HAP-1 (cell line): ENCODE results near the gene OPALIN.
A peak's percentile ranks its signal among the peaks of the same experiment; 100 is the strongest.

ENCODE experiments used
- DNase-seq, 2 experiments: peaks; one replicate each; pipeline ENCODE4 v3.0.0-alpha.2; 2016 to 2020; ENCODE audit warnings: low spot score in 2 of 2
- H3K27me3 ChIP-seq: fragments of 250-450 bp; sonication (Bioruptor Pico); 2 replicates; pipeline ENCODE4 v1.5.1; 2020; ENCODE audit warnings: low read depth, mild to moderate bottlenecking, moderate library complexity
- H3K36me3 ChIP-seq: fragments of 250-450 bp; sonication (Bioruptor Pico); replicated peaks from 2 replicates; pipeline ENCODE4 v1.5.1; 2020; ENCODE audit warnings: mild to moderate bottlenecking
- H3K4me1 ChIP-seq: fragments of 250-450 bp; sonication (Bioruptor Pico); 2 replicates; pipeline ENCODE4 v1.5.1; 2020; ENCODE audit warnings: mild to moderate bottlenecking
- H3K4me3 ChIP-seq: fragments of 250-450 bp; sonication (Bioruptor Pico); 2 replicates; pipeline ENCODE4 v1.5.1; 2020; ENCODE audit warnings: mild to moderate bottlenecking, moderate library complexity
- H3K9me3 ChIP-seq: fragments of 250-450 bp; sonication (Bioruptor Pico); 2 replicates; pipeline ENCODE4 v1.5.1; 2020; ENCODE audit warnings: mild to moderate bottlenecking, moderate library complexity
- in situ Hi-C: fragments of 300-500 bp; cut with MboI; formaldehyde crosslinking; loops from 3 replicates; pipeline ENCODE4 v1.14.3; 2020; ENCODE audit warnings: low sequenced_read_pairs, inconsistent platforms, mixed read lengths

The OPALIN gene

DNA sequence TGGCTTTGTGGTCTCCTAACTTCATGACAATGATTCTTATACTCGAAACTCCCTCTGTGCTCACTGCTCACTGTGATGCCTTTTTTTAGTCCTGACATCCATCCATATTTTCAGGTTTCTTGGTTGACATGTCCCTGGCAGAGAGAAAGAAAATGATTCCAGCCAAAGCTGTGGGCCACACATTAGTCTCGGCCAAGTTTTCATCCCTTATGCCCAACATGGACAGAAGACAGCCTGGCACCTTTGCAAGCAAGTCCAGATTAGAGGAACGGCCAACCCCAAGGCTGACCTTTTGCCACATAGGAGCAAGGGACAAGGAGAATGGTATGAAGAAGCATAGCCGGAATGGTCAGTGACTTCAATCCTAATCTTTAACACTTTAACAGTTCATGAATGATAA is 8.7 kb upstream of the OPALIN start:
- Histone ChIP-seq H3K36me3 (no peaks in the 10 kb centered on the region), H3K4me3 (no peak overlapping the region), H3K9me3 (no peaks in the 10 kb centered on the region), H3K27me3 (no peaks in the 10 kb centered on the region), H3K4me1 (no peaks in the 10 kb centered on the region)
- no peak for DNase-seq
- in situ Hi-C loops, result no loop called here

DNA sequence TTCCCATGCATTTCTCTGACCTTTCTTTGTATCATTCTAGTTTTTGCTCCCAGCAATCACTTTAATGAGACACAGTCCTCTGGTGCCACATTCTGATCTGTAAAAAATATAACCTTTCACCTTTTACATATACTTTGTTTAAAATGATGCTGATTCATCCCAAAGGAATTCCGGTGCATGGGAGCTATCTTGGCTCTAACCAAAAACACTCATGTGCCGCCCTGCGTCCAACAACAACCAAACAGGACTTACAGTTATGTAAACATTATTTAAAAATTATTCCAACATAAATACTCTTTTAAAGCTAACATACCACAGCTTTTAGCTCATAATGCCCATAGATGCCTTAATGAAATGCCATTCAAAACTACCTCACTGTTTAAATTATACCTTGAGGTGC is 7.7 kb upstream of the OPALIN start:
- Histone ChIP-seq H3K4me3 (no peak overlapping the region), H3K36me3 (no peaks in the 10 kb centered on the region), H3K9me3 (no peaks in the 10 kb centered on the region), H3K27me3 (no peaks in the 10 kb centered on the region), H3K4me1 (no peaks in the 10 kb centered on the region)
- in situ Hi-C loops, result no loop called here
- no peak for DNase-seq

DNA sequence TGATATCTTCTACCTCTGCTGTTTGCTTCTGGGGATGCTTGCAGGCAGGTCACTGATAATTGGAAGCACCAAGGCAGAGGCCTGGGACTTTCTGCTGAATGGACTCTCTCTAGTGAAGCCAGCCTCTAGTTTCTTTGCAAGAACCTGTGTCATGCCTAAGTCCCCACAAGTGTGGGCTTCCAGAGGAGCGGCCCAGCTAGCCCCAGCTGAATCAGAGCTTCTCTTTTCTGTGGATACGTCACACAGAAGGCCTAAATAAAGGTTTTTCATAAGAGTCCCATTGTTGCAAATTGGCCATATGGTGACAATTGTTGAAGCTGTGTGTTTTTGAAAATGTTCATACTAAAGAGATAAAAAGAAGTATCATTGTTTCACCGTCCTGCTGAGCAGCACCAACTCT is 6.8 kb upstream of the OPALIN start:
- Histone ChIP-seq H3K27me3 (peaks cover 3% of the 10 kb centered on the region; the same call in 1 of the 2 replicates), H3K9me3 (no peaks in the 10 kb centered on the region), H3K4me3 (no peak overlapping the region), H3K4me1 (no peaks in the 10 kb centered on the region), H3K36me3 (no peaks in the 10 kb centered on the region)
- DNase-seq, result no peak
- in situ Hi-C loops, result no loop called here

DNA sequence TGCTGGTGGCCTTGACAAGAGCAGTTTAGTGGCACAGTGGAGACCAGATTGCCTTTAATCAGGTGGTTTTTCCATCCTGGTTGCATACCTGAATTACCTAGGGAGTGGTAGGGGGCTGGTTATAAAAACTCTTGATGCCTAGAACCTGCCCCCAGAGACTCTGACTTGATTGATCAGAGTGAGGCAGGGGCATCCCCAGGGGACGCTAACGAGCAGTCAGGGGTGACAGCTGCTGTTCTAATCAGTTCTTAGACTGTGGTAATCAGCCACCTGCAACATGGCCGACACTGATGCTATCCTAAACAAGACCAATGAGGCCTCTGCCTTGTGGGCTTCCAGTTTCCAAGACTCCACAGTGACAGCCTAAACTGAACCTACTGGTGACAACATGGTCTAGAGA is 2.0 kb upstream of the OPALIN start:
- H3K27me3 ChIP-seq, result peaks cover 10% of the 10 kb centered on the region
- in situ Hi-C loops, result no loop called here
- DNase-seq, result no peak

DNA sequence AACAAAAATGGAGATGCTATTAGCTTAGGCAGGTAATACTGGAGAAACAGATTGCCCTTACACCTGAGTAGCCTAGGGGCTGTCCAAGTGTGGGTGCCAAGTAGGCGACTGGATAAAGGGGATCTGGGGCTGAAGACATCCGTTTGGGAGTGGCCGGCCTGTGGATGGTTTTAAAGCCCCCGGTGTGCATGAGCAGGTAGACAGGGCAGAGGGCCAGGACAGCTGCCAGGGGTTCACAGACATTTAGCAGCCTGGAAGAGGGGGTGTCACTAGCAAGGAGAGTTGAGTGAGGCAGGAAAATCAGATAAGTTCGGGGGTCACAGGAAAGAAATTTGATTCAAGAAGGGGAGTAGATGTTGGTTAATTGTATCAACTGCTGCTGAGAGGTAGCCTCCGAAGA is 1.5 kb upstream of the OPALIN start:
- no peaks in the 10 kb centered on the region for H3K9me3 ChIP-seq
- no peak overlapping the region for H3K4me3 ChIP-seq
- in situ Hi-C loops, result no loop called here
- no peak for DNase-seq
- H3K36me3 ChIP-seq, result no peaks in the 10 kb centered on the region
- peaks cover 10% of the 10 kb centered on the region for H3K27me3 ChIP-seq
- no peaks in the 10 kb centered on the region for H3K4me1 ChIP-seq

More for the DNA sequence above, 2.0 kb upstream of the OPALIN start:
- Histone ChIP-seq H3K4me1 (no peaks in the 10 kb centered on the region), H3K4me3 (no peak overlapping the region), H3K9me3 (no peaks in the 10 kb centered on the region), H3K36me3 (no peaks in the 10 kb centered on the region)

DNA sequence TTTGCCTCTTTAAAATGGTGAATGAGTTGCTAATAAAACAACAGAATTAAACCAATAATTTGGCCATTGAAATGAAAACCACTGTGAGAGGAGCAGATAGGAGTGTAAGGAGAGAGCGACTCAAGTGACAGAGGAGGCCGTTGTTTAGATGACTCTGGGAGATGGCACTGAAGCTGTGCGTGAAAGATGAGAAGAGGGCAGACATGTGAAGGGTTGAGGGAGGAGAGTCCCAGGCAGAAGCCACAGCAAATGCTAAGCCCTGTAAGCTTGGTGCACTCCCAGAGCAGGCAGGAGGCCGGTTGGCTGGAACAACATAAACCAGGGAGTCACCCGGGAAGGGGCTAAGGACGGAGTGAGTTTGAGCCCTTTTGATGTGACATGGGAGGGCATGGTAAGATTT is 814 bp upstream of the OPALIN start:
- Histone ChIP-seq H3K9me3 (no peaks in the 10 kb centered on the region), H3K27me3 (peaks cover 10% of the 10 kb centered on the region), H3K4me1 (no peaks in the 10 kb centered on the region), H3K36me3 (no peaks in the 10 kb centered on the region), H3K4me3 (no peak overlapping the region)
- no peak for DNase-seq
- in situ Hi-C loops, result no loop called here

DNA sequence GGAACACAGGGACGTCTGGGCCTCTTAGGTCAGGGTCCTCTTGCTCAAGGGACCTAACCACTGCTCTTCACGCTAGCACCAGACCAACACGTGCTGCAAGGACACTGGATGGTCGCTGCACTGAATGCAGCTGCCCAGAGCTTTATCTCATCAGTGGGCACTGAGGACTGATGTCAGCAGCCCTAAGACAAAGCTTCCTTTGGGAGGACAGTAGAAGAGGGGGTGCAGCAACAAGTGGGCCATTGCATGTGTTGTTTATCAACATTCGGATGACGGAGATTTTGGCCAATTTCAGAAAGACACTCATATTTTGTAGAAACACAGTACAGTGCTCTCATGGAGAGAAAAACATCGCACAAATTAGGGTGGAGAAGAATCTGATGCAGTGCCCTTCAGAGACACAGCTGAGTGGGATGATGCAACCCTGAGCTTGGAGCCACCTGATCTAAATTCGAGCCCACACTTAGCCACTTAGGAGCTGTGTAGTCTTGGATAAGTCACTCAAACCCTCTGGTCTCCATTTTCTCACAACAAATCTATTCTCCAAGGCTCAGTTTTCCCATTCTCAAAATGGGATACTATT is 1.7 kb downstream of the OPALIN start:
- no peaks in the 10 kb centered on the region for H3K36me3 ChIP-seq
- H3K4me3 ChIP-seq, result no peak overlapping the region
- DNase-seq, result no peak
- no peaks in the 10 kb centered on the region for H3K4me1 ChIP-seq
- peaks cover 10% of the 10 kb centered on the region for H3K27me3 ChIP-seq
- no peaks in the 10 kb centered on the region for H3K9me3 ChIP-seq
- in situ Hi-C loops, result no loop called here

DNA sequence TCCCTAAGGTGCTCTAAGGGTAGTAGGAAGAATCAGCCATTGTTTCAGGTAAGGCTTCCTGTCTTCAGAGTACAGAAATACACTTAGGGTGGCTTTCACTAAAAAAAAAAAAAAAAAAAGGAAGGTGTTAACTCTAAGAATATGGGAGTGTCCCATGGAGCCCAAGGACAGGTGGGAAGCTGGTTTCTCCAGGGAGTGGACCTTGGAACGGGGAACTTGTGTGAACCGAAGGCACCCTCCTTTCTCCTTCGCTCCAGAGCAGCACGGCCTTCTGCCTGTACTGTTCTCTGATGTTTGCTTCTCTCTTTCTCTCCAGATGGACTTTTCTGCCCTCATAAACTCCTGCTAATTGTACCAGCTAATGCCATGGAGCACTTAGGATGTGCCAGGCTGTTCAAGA is 6.2 kb downstream of the OPALIN start:
- H3K4me1 ChIP-seq, result no peaks in the 10 kb centered on the region
- in situ Hi-C loops, result no loop called here
- no peak for DNase-seq
- H3K4me3 ChIP-seq, result no peak overlapping the region
- peaks cover 7% of the 10 kb centered on the region for H3K27me3 ChIP-seq
- no peaks in the 10 kb centered on the region for H3K36me3 ChIP-seq
- H3K9me3 ChIP-seq, result no peaks in the 10 kb centered on the region

DNA sequence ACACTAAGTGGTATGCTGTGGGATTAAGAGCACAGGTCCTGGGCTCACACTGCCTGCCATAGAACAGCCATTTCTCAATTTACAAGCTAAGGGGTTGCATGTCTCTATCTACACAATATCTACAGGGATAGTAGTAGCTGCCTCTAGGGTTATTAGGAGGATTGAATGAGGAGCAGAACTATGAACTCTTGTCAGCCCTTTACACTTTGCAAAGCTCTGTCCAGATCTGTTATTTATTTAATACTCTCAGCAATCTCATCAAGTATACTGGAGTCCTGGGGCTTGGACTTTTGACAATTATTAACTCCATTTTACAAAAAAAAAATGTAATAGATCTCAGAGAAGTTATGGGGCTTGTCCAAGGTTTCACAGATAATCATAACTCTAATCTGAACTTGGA is 6.8 kb downstream of the OPALIN start:
- Histone ChIP-seq H3K9me3 (no peaks in the 10 kb centered on the region), H3K4me3 (no peak overlapping the region), H3K27me3 (peaks cover 7% of the 10 kb centered on the region; the same call in 1 of the 2 replicates), H3K4me1 (no peaks in the 10 kb centered on the region), H3K36me3 (no peaks in the 10 kb centered on the region)
- no peak for DNase-seq
- in situ Hi-C loops, result no loop called here

DNA sequence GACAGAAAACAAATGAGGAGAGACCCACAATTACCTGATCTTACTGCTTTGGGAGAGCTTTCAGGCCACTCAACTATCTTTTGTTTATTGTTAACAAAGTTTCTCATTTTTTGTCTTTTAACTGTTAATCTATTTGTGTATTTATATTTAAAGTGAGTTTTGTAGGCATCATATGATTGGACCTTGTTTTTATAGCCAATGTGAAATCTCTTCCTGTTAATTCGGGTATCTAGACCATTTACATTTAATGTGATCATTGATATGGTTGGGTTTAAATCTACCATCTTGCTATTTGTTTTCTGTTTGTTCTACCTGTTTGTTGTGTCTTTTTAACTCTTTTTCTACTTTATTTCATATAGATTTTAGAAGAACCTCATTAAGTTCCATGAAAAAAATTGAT is 12.5 kb downstream of the OPALIN start:
- Histone ChIP-seq H3K36me3 (no peaks in the 10 kb centered on the region), H3K27me3 (0 out of 2 replicates have a peak, but pooled peaks cover 2% of the 10 kb centered on the region), H3K4me3 (no peak overlapping the region), H3K9me3 (no peaks in the 10 kb centered on the region; the same call in 1 of the 2 replicates), H3K4me1 (no peaks in the 10 kb centered on the region)
- DNase-seq, result no peak
- in situ Hi-C loops, result loop anchor here (10.0 kb wide), 1 partner anchor 111 kb away; no protein-coding TSS in a partner anchor

DNA sequence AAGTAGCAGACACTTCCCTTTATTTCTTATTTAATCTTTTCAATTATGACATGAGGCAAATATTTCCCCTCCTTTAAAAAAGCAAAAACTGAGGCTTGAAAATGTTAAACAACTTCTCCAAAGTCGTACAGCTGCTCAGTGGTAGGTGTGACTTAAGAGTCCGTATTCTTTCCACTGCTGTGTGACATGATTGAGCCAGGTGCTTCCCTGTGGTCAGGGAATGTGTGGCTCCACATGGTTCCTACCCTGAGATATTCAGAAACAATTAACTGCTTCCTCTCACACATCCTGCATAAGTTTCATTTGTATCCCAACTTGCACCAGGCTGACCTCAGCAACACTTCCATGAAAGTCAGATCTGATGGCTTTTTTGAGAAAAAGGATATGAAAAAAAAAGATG is 13.6 kb downstream of the OPALIN start:
- DNase-seq, result no peak
- Histone ChIP-seq H3K4me1 (no peaks in the 10 kb centered on the region), H3K27me3 (no peaks in the 10 kb centered on the region), H3K9me3 (no peaks in the 10 kb centered on the region; the same call in 1 of the 2 replicates), H3K4me3 (no peak overlapping the region), H3K36me3 (no peaks in the 10 kb centered on the region)
- in situ Hi-C loops, result loop anchor here (10.0 kb wide), 1 partner anchor 110 kb away; no protein-coding TSS in a partner anchor

DNA sequence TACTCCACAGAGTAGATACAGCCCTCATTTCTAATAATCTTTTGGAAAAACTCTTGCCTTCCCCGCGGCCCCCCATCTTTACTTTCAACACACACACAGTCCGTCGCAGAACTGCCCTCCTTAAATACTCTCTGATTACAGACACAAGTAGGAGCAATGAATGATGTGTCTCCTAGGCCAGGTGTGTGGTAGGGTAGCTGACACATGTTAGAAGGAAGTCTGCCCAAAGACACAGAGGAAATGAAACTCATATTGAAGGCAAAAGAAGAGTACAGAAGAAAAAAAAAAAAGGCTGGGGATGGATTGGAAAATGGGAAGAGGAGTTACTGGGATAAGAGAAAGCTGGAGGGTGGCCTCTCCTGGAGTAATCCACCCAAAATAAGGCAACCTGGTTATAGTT is 14.6 kb downstream of the OPALIN start:
- Histone ChIP-seq H3K9me3 (no peaks in the 10 kb centered on the region; the same call in 1 of the 2 replicates), H3K4me3 (no peak overlapping the region), H3K36me3 (no peaks in the 10 kb centered on the region), H3K4me1 (no peaks in the 10 kb centered on the region), H3K27me3 (no peaks in the 10 kb centered on the region)
- in situ Hi-C loops, result loop anchor here (10.0 kb wide), 1 partner anchor 109 kb away; no protein-coding TSS in a partner anchor
- DNase-seq, result no peak

DNA sequence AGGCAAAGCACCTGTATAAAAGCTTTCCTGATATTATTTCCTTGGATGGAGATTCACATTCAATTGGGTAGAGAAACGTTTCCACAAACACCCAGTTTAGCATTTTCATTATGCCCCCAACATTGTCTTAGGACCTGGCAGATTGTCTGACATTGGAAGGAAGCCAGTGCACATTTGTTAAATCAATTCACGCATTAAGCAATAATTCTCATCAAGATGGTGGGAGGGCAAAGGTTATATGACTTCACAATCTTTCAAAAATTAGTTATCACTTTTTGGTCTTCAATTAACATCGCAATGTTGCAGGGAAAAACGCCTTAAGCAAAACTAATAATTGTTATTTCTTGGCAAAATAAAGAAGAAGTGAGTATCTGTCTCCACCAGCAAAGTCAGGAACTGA is 16.4 kb downstream of the OPALIN start:
- Histone ChIP-seq H3K9me3 (no peaks in the 10 kb centered on the region; the same call in 1 of the 2 replicates), H3K27me3 (no peaks in the 10 kb centered on the region), H3K4me3 (no peak overlapping the region), H3K4me1 (no peaks in the 10 kb centered on the region), H3K36me3 (no peaks in the 10 kb centered on the region)
- in situ Hi-C loops, result loop anchor here (10.0 kb wide), 1 partner anchor 108 kb away; no protein-coding TSS in a partner anchor
- no peak for DNase-seq

DNA sequence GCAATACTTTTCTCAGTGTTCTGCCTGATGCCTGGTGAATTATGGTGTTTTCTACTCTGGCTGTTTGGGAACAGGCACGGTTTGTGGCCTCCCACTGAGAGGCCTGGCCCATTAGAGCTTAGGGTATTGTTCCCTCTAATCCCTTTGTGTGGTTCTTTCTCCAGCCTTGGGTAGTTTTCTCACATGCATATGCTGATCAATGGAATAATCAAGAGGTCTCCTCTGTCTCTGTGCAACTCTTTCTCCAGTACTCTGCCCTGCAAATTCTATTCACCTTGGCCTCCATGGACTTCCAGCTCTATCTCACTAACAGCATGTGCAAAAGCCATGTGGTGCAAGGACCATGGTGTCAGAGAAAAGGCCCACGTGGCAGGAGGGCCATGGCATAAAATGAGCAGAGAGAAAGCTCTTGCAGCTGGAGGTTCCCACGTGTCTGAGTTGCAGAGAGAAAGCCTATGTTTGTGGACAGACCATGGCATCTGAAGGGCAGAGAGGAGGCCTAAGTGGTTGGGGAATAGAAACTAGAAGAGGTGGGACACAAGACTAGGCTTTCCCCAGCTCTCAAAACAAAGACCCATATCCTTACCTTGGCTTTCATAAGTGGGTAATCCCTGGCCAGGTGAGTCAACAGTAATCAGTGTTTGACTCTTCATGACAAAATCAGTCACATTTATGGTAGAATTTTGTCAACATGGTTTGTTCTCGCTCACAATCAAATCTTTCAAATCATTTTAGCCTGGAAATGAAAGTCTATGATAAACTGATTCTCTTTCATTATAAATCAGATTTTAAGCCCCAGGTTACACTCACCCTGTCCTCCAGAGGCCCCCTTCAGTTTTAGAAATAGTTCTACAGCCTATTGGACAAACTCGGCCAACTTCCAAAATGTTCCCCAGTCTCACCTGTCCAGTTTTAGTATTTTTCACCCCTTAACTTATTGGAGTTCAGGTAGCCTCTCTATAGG is 17.3 kb downstream of the OPALIN start:
- peak; percentile 47 to 53 for DNase-seq
- H3K36me3 ChIP-seq, result no peaks in the 10 kb centered on the region
- H3K4me1 ChIP-seq, result no peaks in the 10 kb centered on the region
- no peaks in the 10 kb centered on the region; the same call in 1 of the 2 replicates for H3K9me3 ChIP-seq
- H3K4me3 ChIP-seq, result no peak overlapping the region
- H3K27me3 ChIP-seq, result no peaks in the 10 kb centered on the region
- in situ Hi-C loops, result loop anchor here (10.0 kb wide), 1 partner anchor 107 kb away; no protein-coding TSS in a partner anchor
